ENCODE data around the gene BUD13. TPM values are rescaled to one million over a fixed set of nuclear protein-coding genes. Genes with fewer than 3 reads are reported as not detected.

The BUD13 gene
- total and polyA plus RNA-seq, 2 donors from 2014 or later = 11.7 to 14.1 TPM

GRCh38 chr11:116794851-116795250 is 22.1 kb upstream of the BUD13 start:
- Histone ChIP-seq H3K36me3 (ENCODE audit: control insufficient read depth in 2 of 3, insufficient read depth in 3 of 3, low read length in 3 of 3) (no peaks in the 10 kb centered on the region), H3K9ac (ENCODE audit: low read length in 3 of 3) (no peak overlapping the region), H3K27ac (ENCODE audit: low read depth in 2 of 2, low read length in 2 of 2) (no peak overlapping the region), H3K4me1 (ENCODE audit: control insufficient read depth in 2 of 3, insufficient read depth in 2 of 3, low read depth in 1 of 3, low read length in 3 of 3) (peaks cover 0 to 5% (median 0%) of the 10 kb centered on the region in 3 donors), H3K4me3 (ENCODE audit: low read length in 3 of 3) (no peak overlapping the region), H3K9me3 (ENCODE audit: control insufficient read depth in 2 of 3, insufficient read depth in 1 of 3, low read length in 3 of 3) (no peaks in the 10 kb centered on the region), H3K27me3 (ENCODE audit: control insufficient read depth, insufficient read depth, low read length) (no peaks in the 10 kb centered on the region)
- DNase-seq (no peak), FAIRE-seq (no peak)
- TF ChIP-seq, protein P1, sequence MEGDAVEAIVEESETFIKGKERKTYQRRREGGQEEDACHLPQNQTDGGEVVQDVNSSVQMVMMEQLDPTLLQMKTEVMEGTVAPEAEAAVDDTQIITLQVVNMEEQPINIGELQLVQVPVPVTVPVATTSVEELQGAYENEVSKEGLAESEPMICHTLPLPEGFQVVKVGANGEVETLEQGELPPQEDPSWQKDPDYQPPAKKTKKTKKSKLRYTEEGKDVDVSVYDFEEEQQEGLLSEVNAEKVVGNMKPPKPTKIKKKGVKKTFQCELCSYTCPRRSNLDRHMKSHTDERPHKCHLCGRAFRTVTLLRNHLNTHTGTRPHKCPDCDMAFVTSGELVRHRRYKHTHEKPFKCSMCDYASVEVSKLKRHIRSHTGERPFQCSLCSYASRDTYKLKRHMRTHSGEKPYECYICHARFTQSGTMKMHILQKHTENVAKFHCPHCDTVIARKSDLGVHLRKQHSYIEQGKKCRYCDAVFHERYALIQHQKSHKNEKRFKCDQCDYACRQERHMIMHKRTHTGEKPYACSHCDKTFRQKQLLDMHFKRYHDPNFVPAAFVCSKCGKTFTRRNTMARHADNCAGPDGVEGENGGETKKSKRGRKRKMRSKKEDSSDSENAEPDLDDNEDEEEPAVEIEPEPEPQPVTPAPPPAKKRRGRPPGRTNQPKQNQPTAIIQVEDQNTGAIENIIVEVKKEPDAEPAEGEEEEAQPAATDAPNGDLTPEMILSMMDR (IDR thresholded peaks at IDR 0.05; ENCODE audit: borderline replicate concordance, extremely low read depth, insufficient read depth) = no peak
- intact Hi-C loops (cut with DNase I) = no loop called here

DNA sequence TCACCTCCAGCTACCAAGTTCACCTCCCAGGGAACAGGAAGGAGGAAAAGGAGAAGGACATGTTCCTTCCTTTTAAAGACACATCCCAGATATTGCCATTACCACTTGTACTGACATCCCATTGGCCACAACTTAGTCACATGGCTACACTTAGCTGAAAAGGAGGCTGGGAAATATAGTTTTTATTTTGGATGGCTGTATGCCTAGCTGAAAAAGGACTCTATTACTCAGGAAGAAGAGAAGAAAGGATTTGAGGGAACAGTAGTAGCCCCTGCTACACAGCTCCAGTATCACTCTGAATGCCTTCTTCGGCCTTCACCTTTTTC is 20.9 kb upstream of the BUD13 start:
- no peak overlapping the region for H3K4me3 ChIP-seq (ENCODE audit: low read length in 3 of 3)
- no peaks in the 10 kb centered on the region for H3K9me3 ChIP-seq (ENCODE audit: control insufficient read depth in 2 of 3, insufficient read depth in 1 of 3, low read length in 3 of 3)
- H3K9ac ChIP-seq (ENCODE audit: low read length in 3 of 3) = no peak overlapping the region
- DNase-seq = no peak
- H3K36me3 ChIP-seq (ENCODE audit: control insufficient read depth in 2 of 3, insufficient read depth in 3 of 3, low read length in 3 of 3) = no peaks in the 10 kb centered on the region
- no peak for FAIRE-seq
- intact Hi-C loops (cut with DNase I) = no loop called here
- H3K27me3 ChIP-seq (ENCODE audit: control insufficient read depth, insufficient read depth, low read length) = no peaks in the 10 kb centered on the region
- TF ChIP-seq, protein P1 (IDR thresholded peaks at IDR 0.05; ENCODE audit: borderline replicate concordance, extremely low read depth, insufficient read depth) = no peak
- H3K4me1 ChIP-seq (ENCODE audit: control insufficient read depth in 2 of 3, insufficient read depth in 2 of 3, low read depth in 1 of 3, low read length in 3 of 3) = peaks cover 0 to 5% (median 0%) of the 10 kb centered on the region in 3 donors
- H3K27ac ChIP-seq (ENCODE audit: low read depth in 2 of 2, low read length in 2 of 2) = no peak overlapping the region

DNA sequence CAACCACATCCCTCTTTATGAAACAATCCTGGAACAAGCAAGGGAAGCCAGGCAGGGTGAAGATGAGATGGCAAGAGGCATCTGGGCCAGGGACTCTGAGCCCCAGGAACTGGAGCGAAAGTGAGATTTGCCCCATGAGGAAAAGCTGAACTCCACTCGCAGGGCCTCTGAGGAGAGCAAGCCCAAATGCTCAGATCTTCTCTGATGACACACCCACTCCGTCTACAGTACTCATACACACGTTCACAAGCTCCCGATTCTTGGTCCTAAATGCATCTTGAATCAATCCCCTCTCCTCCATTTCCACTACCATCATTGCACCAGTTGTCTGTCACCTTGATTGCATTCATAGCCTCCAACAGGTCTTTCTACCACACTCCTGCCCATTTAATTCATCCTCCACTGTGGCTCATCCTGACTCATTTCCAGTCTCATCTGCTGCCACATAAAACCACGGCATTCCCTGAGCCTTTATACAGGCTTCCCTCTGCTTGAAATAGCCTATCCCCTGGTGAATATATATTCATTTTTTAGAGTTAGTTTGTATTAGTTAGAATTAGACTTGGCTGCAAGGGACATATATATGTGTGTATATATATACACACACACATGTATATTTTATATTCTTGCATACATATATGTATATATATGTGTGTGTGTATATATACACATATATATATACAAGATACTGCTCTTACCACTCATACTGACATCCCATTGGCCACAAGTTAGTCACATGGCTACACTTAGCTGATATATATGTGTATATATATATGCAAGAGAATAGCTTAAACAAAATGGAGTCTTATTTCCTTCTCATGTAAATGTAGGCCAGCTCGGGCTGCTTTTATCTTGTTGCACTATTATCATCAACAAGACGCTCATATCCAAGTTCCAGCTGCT is 20.3 kb upstream of the BUD13 start:
- no peak overlapping the region for H3K27ac ChIP-seq (ENCODE audit: low read depth in 2 of 2, low read length in 2 of 2)
- H3K36me3 ChIP-seq (ENCODE audit: control insufficient read depth in 2 of 3, insufficient read depth in 3 of 3, low read length in 3 of 3) = no peaks in the 10 kb centered on the region
- TF ChIP-seq, protein P1 (IDR thresholded peaks at IDR 0.05; ENCODE audit: borderline replicate concordance, extremely low read depth, insufficient read depth) = no peak
- FAIRE-seq = no peak
- no peak overlapping the region for H3K4me3 ChIP-seq (ENCODE audit: low read length in 3 of 3)
- no peak overlapping the region for H3K9ac ChIP-seq (ENCODE audit: low read length in 3 of 3)
- no peak for DNase-seq
- H3K9me3 ChIP-seq (ENCODE audit: control insufficient read depth in 2 of 3, insufficient read depth in 1 of 3, low read length in 3 of 3) = no peaks in the 10 kb centered on the region
- intact Hi-C loops (cut with DNase I) = no loop called here
- peaks cover 0 to 10% (median 6%) of the 10 kb centered on the region in 3 donors for H3K4me1 ChIP-seq (ENCODE audit: control insufficient read depth in 2 of 3, insufficient read depth in 2 of 3, low read depth in 1 of 3, low read length in 3 of 3)
- H3K27me3 ChIP-seq (ENCODE audit: control insufficient read depth, insufficient read depth, low read length) = no peaks in the 10 kb centered on the region

Measured in kidney (tissue), 14 donors.